Progenitor cell of endocrine pancreas (in vitro differentiated cells): ENCODE data around the gene CARHSP1. TPM values are rescaled to one million over a fixed set of nuclear protein-coding genes. Genes with fewer than 3 reads are reported as not detected.

Source experiments
- DNase-seq: peaks from one replicate; pipeline ENCODE4 v3.0.0; 2021; ENCODE audit warnings: low spot score; ENCODE audit not compliant: unreplicated experiment
- H3K27ac Mint-ChIP-seq: 2 replicates; pipeline ENCODE4 v1.8.0; 2021; ENCODE audit warnings: mild to moderate bottlenecking, moderate library complexity, mixed read lengths
- H3K27me3 Mint-ChIP-seq: 2 replicates; pipeline ENCODE4 v1.8.0; 2021; ENCODE audit warnings: mixed read lengths
- H3K36me3 Mint-ChIP-seq: 2 replicates; pipeline ENCODE4 v1.8.0; 2022; ENCODE audit warnings: mixed read lengths; ENCODE audit not compliant: insufficient read depth
- H3K4me1 Mint-ChIP-seq: 2 replicates; pipeline ENCODE4 v1.8.0; 2021; ENCODE audit warnings: low read depth, mixed read lengths
- H3K4me3 Mint-ChIP-seq: 2 replicates; pipeline ENCODE4 v1.8.0; 2021; ENCODE audit warnings: low read depth, mild to moderate bottlenecking, moderate library complexity, mixed read lengths
- H3K9me3 Mint-ChIP-seq: 2 replicates; pipeline ENCODE4 v1.8.0; 2021; ENCODE audit warnings: low read depth, mixed read lengths
- CTCF ChIP-seq: fragments of 200-600 bp; sonication (generic); IDR thresholded peaks from one replicate; pipeline ENCODE4 v1.5.0; 2021; ENCODE audit warnings: antibody characterized with exemption, mild to moderate bottlenecking; ENCODE audit not compliant: unreplicated experiment
- total RNA-seq: library from RNA; stranded (reverse); gene quantifications from 2 replicates; pipeline ENCODE4 v1.2.1, GENCODE V29; 2021

CARHSP1 gene
- total RNA-seq, 1 donor from 2014 or later: 122 TPM

- H3K9me3 Mint-ChIP-seq: no peaks in the 10 kb centered on the region
- peak; percentile 55 for TF ChIP-seq CTCF
- H3K4me3 Mint-ChIP-seq: no peak overlapping the region
- peaks cover 45% of the 10 kb centered on the region for H3K36me3 Mint-ChIP-seq
- H3K27ac Mint-ChIP-seq: peak overlapping the region; percentile 78
- no peak for DNase-seq
- H3K27me3 Mint-ChIP-seq: no peaks in the 10 kb centered on the region
- peaks cover 12% of the 10 kb centered on the region for H3K4me1 Mint-ChIP-seq
Measured at GRCh38 chr16:8905168-8905762, 36.5 kb upstream of the CARHSP1 start.

- H3K36me3 Mint-ChIP-seq: peaks cover 47% of the 10 kb centered on the region
- no peak for DNase-seq
- no peak overlapping the region for H3K27ac Mint-ChIP-seq
- TF ChIP-seq CTCF: no peak
- no peak overlapping the region for H3K4me3 Mint-ChIP-seq
- H3K27me3 Mint-ChIP-seq: no peaks in the 10 kb centered on the region
- no peaks in the 10 kb centered on the region for H3K9me3 Mint-ChIP-seq
- H3K4me1 Mint-ChIP-seq: peaks cover 4% of the 10 kb centered on the region
Measured at GRCh38 chr16:8904018-8904430, 35.2 kb upstream of the CARHSP1 start.

GRCh38 chr16:8903004-8903403, 34.2 kb upstream of the CARHSP1 start:
- no peak for DNase-seq
- Mint-ChIP-seq H3K9me3 (no peaks in the 10 kb centered on the region), H3K4me1 (no peaks in the 10 kb centered on the region), H3K27me3 (no peaks in the 10 kb centered on the region), H3K27ac (no peak overlapping the region), H3K36me3 (peaks cover 48% of the 10 kb centered on the region), H3K4me3 (no peak overlapping the region)
- no peak for TF ChIP-seq CTCF

- no peak for TF ChIP-seq CTCF
- no peaks in the 10 kb centered on the region for H3K4me1 Mint-ChIP-seq
- H3K9me3 Mint-ChIP-seq: no peaks in the 10 kb centered on the region
- peaks cover 40% of the 10 kb centered on the region for H3K36me3 Mint-ChIP-seq
- peak overlapping the region; percentile 40 for H3K27ac Mint-ChIP-seq
- H3K27me3 Mint-ChIP-seq: no peaks in the 10 kb centered on the region
- no peak overlapping the region for H3K4me3 Mint-ChIP-seq
- DNase-seq: no peak
Measured at GRCh38 chr16:8901320-8901861, 32.6 kb upstream of the CARHSP1 start.

GRCh38 chr16:8900343-8900742, 31.5 kb upstream of the CARHSP1 start:
- Mint-ChIP-seq H3K36me3 (peaks cover 36% of the 10 kb centered on the region), H3K9me3 (no peaks in the 10 kb centered on the region), H3K4me1 (no peaks in the 10 kb centered on the region), H3K4me3 (no peak overlapping the region), H3K27me3 (no peaks in the 10 kb centered on the region), H3K27ac (peak overlapping the region; percentile 69)
- no peak for DNase-seq
- no peak for TF ChIP-seq CTCF
